ENCODE results near the gene ASCL1. TPM values are rescaled to one million over a fixed set of nuclear protein-coding genes. Genes with fewer than 3 reads are reported as not detected.
A peak's percentile ranks its signal among the peaks of the same experiment; 100 is the strongest.

Gene ASCL1
- total and polyA plus RNA-seq, 2 of the 13 experiments (the other 11 are each of a cell fraction or from before 2014, with no cell fraction given), result not detected

GRCh38 chr12:102920271-102920670 lies 37.2 kb upstream of the ASCL1 start (continued):
- TF ChIP-seq HMGXB3 (CRISPR knock-in tag; IDR thresholded peaks at IDR 0.05; ENCODE audit: borderline replicate concordance), result 0 out of 2 replicates have a peak, but pooled peaks have one; percentile 69
- peak; percentile 65; the same call in 1 of the 2 replicates for TF ChIP-seq ZNF646 (CRISPR knock-in tag; IDR thresholded peaks at IDR 0.05)
- no peak for TF ChIP-seq PREB (CRISPR knock-in tag; IDR thresholded peaks at IDR 0.05)
- peak; percentile 88 for TF ChIP-seq TEAD3 (CRISPR knock-in tag; optimal IDR thresholded peaks at IDR 0.05; ENCODE audit: borderline replicate concordance)
- TF ChIP-seq RFXAP (CRISPR knock-in tag; IDR thresholded peaks at IDR 0.05; ENCODE audit: borderline replicate concordance), result peak; percentile 79
- TF ChIP-seq KLF6 (CRISPR knock-in tag; IDR thresholded peaks at IDR 0.05), result peak; percentile 64; the same call in 1 of the 2 replicates
- peak in 1 of 2 experiments; percentile 75; a peak in 2 of 4 replicates for TF ChIP-seq REST (IDR thresholded peaks at IDR 0.05; ENCODE audit: borderline replicate concordance in 1 of 2, low read depth in 1 of 2, low read length in 2 of 2)
- no peak for TF ChIP-seq U2AF1 (optimal IDR thresholded peaks at IDR 0.05; ENCODE audit: low read depth, low read length)
- TF ChIP-seq PAF1 (CRISPR knock-in tag; IDR thresholded peaks at IDR 0.05), result no peak
- TF ChIP-seq BCL3 (CRISPR knock-in tag; IDR thresholded peaks at IDR 0.05), result no peak
- TF ChIP-seq NKX3-1 (CRISPR knock-in tag; IDR thresholded peaks at IDR 0.05), result peak; percentile 63; the same call in 1 of the 2 replicates
- no peak for TF ChIP-seq ZNF235 (CRISPR knock-in tag; IDR thresholded peaks at IDR 0.05; ENCODE audit: borderline replicate concordance)

Measured in HepG2 (cell line).